ENCODE data around the gene PTBP1.
"Not testable (repeated sequence)": the region's sequence is repeated elsewhere in the genome, so short reads cannot be mapped to it uniquely, and the experiment has no call there.

The PTBP1 gene

DNA sequence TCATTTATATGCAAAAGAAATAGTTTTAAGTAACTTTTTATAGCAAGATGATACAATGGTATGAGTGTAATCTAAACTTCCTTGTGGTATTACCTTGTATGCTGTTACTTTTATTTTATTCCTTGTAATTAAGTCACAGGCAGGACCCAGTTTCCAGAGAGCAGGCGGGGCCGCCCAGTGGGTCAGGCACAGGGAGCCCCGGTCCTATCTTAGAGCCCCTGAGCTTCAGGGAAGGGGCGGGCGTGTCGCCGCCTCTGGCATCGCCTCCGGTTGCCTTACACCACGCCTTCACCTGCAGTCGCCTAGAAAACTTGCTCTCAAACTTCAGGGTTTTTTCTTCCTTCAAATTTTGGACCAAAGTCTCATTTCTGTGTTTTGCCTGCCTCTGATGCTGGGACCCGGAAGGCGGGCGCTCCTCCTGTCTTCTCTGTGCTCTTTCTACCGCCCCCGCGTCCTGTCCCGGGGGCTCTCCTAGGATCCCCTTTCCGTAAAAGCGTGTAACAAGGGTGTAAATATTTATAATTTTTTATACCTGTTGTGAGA lies 14.3 kb downstream of the PTBP1 start:
- no peak for DNase-seq

DNA sequence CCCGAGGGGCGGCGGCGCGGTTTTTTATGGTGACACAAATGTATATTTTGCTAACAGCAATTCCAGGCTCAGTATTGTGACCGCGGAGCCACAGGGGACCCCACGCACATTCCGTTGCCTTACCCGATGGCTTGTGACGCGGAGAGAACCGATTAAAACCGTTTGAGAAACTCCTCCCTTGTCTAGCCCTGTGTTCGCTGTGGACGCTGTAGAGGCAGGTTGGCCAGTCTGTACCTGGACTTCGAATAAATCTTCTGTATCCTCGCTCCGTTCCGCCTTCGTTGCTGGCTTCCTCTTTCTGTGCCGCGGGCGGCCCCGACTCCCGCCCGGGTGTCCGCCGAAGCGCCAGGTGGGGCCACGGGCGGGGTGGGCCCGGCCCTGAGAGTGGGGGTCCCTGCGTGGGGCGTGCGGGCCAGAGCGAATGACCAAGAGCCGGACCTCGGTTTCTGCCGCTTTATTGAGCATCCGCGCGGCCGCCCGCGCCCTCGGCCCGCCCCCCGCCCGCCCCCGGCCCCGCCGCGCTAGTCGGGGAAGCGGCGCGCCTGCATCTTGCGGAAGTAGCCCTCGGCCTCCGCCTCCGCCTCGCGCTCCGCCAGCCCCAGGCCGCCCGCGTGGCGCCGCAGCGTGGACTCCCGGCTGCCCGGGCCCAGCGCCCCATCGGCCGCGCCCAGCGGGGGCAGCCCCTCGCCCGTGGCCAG lies 14.9 kb downstream of the PTBP1 start:
- DNase-seq: no peak

DNA sequence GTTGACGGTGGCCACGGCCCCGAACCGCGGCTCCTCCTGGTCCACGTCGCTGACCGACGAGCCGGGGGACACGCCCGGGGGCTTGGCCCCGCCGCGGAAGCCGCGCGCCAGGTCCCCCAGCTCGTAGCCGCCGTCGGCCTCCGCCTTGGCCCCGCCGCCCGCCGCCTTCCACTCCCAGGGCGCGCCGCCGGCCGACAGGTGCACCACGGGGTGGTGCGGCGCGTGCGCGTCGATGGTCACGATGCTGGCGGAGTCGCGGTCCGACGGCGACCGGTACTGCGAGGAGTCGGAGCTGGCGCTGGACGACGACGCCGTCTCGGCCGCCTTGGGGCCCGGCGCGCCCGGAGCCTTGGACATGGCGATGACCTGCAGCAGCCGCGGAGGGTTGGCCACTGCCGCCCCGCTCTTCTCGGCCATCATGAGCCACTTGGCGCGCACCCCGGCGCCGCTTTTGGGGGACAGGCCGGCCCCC lies 15.5 kb downstream of the PTBP1 start:
- no peak for DNase-seq

DNA sequence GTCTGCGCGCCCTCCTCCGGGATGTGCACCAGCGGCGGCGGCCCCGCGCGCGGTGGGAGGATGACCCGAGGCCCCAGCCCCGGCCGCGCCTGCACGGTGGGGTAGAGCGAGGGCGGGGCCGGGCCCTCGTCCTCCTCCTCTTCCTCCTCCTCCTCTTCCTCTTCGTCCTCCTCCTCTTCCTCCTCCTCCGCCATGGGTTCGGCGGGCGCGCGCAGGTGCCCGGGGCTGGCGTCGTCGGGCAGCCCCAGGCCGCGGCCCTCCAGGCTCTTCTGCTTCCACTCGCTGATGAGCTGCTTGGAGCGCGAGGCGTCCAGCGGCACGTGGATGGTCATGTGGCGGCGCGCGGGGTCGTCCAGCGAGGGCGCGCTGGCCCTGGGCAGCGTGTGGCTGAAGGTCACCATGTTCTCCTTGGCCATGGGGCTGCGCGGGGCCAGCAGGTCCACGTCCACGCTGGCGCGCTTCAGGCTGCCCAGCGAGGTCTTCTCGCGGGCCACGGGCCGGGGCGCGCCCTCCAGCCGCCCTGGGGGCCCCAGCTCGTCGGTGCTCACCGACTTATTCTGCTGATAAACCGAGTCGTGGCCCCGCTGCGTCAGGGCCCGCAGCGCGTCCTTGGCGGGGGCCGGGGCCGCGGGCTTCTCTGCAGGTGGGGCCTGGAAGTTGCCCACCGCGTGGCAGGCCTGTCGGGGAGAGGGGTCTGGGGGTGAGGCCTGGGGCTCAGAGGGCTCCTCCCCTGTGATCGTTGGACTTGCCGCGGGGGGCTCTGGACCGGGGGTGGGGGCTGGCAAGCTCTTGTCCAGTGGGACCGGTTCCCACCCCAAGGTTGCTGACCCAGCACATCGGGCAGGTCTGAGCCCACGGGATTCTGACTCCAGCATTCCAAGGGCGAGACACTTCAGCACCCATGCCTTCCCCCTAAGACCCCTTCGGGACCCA lies 16.2 kb downstream of the PTBP1 start:
- DNase-seq: no peak

DNA sequence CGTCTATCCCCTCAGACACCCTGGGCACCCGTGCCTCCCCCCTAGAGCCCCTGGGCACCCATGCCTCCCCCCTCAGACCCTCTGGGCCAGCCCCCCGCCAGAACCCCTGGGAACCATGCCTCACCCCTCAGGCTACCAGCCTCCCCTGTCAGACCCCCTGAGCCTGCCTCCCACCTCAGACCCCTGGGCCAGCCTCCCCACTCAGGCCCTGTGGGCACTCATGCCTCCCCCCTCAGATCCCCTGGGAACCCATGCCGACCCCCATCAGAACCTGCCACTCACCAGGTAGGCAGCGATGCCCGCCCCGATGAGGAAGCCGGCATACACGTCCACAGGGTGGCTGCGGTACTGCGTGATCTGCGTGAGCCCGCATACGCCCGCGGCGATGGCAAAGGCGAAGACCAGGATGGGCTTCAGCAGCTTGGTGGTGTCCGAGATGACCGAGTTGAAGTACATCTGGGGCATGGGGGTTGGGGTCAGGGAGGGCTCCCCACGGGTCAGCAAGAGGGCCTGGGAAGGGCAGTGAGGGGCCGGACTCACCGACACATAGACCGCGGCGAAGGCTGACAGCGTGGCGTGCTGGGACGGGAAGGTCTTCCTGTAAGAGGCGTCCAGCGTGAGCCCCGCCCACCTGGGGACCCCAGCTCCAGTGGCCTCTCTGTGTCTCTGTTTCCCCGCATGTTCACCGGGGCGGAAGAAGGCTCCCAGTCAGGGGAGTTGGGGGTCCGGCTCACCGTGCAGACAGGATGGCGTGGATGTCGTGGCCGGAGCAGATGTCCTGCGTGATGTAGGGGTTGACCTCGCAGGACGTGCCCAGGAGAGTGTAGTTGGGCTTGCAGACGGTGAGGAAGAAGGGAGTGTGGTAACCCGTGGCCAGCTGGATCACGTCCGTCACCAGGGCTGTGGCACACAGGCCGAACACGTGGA lies 17.2 kb downstream of the PTBP1 start:
- DNase-seq: no peak

DNA sequence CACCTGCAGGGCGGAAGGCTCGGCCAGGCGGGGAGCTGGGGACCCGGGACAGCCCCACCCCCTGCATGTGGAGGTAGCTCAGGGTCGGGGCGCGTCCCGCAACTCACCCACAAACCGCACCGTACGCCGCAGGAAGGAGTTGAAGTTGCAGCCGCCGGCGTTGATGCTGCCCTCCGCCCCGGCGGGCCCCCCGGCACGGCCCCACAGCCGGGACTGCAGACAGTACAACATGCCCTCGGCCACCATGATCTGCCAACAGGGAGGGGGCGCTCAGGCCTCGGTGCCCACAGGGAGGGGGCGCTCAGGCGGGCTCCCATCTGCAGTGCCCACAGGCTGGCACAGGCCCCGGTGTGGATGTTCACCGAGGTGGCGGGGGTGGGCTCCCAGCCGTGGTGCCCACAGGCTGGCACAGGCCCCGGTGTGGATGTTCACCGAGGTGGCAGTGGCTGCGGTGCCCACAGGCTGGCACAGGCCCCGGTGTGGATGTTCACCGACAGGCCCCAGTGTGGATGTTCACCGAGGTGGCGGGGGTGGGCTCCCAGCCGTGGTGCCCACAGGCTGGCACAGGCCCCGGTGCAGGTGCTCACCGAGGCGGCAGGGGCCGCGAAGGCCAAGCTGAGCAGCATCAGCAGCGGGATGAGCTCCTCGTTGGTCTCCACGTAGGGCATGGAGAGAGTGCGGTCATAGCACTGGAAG lies 18.0 kb downstream of the PTBP1 start:
- DNase-seq: no peak

DNA sequence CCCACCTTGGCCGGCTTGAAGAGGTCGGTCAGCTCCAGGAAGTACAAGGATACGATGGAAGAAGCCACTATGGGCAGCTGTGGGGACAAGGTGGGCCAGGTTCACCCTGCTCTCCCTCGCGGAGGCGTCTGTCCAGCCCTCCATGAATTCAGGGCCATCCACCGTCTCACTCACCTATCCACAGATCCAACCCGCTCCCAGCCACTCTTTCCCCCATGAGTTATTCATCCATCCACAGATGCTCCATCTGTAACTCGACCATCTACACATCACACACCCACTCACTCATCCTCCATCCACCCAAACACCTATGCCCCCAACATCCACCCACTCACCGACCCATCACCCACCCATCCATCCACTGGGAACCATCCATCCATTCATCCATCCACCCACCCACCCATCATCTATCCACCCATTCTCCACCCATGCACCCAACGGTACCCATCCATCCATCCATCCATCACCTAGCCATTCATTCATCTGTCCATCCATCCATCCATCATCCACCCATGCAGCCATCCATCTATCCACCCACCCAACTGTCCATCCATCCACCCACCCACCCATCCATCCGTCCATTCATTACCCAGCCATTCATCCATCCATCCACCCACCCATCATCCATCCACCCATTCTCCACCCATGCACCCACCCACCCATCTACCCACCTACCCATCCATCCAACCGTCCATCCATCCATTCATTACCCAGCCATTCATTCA lies 18.7 kb downstream of the PTBP1 start:
- no peak for DNase-seq

DNA sequence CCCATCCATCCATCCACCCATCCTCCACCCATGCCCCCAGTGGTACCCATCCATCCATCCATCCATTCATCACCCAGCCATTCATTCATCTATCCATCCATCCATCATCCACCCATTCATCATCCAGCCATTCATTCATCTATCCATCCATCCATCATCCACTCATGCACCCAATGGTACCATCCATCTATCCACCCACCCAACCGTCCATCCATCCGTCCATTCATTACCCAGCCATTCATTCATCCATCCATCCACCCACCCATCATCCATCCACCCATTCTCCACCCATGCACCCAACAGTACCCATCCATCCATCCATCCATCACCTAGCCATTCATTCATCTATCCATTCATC lies 19.2 kb downstream of the PTBP1 start:
- DNase-seq: no peak

DNA sequence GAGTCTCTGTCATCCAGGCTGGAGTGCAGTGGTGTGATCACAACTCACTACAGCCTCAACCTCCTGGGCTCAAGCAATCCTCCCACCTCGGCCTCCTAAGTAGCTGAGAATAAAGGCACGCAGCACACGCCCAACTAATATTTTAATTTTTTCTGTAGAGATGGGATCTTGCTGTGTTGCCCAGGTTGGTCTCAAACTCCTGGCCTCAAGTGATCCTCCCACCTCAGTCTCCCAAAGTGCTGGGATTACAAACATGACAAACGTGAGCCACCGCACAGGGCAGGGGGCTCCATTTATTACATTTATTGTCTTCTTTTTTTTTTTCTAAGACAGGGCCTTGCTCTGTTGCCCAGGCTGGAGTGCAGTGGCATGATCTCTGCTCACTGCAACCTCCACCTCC lies 23.0 kb downstream of the PTBP1 start:
- DNase-seq: not testable (repeated sequence)

DNA sequence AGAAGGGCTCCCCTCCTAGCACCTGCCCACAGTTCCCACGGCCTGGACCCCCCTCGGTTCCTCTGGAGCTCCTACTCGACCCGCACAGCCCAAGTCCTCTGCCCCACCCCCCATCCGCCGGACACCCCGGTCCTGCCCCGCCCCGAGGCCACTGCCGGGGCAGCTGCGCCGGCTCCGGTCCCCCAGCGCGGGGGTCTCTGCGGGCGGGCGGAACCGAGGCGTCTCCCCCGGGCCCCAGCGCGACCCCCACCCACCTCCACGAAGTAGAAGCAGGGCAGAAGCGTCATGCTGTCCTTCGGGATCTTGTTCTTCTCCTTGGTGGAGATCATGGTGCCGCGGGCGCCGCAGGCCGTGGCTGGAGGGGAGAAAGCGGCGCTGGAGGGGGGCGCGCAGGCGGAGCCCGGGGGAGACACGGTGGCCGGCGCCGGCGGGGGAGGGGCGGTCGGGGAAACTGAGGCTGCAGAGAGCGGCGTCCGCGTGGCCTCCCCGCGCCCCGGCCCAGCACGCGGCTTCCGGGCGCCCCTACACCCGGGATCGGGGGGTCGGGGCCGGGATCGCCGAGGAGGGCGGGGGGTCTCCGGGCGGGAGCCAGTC lies 24.1 kb downstream of the PTBP1 start:
- no peak for DNase-seq

DNA sequence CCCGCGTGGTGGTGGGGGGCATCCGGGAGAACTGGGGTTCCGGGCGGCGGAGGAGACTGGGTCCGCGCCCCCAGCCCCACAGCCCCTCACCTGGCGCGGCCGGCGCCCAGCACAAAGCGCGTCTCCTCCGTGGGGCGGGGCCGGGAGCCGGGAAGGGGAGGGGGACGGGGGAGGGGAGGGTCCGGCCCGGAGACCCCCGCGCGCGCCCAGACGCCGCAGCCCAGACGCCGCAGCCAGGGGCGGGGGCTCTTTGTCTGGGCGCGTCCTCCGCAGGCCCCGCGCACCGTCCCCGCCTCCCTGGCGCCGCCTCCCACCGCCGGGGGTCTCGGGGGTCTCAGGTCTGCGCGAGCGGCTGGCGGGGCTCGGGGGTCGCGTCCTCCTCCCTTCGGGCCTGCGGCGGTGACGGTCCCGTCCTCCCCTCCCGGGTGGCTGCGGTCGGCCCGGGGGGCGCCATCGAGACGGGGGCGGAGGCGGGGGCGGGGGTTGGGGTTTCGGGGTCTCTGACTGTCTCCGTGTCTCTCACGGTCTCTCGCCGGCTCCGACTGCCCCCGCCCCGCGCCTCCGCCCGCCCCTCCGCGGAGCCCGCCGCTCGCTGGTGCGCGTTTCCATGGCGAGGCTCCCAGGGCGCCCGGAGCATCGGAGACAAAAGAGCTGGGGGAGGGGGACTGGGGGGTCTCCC lies 24.7 kb downstream of the PTBP1 start, which contains the start of gene PLPPR3:
PLPPR3 (minus strand) TSS at position 131 of the 679 bp plus-strand sequence. CDS start 396 bp downstream, outside the sequence.
- DNase-seq: no peak

DNA sequence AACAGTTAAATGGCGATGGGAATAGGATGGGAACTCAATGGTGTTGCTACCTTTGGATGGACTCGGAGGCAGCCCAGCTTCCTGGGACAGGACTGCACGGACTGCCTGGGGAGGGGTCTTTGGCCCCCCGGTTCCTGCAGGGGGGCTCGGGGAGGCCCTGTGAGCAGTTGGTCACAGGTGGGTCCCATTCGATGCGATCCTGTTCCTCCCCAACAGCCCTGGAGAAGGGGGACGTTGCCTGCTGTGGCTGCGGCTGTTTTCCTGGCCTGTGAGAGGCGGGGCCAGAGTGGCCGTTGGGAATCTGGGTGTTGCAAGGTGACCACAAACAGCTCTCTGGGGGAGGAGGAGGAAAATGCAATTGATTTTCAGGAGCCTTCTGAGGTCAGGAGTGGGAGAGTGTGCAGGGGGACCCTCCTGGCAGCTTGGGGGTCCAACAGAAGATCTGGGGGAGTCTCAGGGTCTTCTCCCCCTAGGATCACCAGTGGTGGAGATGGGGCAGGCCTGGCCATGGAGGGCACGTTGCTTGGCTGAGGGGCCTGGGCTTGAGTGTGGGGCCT lies 26.4 kb downstream of the PTBP1 start:
- DNase-seq: no peak

DNA sequence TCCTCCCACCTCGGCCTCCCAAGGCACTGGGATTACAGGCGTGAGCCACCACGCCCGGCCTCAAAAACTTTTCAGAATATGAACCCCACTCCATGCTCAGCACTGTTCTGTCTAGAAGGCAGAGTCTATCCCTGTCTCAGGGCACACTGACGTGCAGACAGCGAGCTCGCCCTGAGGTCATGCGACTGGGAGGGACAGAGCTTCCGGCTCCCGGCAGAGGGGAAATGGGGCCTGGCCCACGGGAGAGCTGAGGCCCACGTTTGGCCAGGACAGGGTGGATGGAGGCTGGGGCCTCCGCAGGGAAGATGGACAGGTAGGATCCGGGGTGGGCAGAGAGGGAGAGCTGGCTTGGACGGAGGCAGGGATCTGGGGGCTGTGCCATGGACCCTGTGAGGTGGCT lies 27.6 kb downstream of the PTBP1 start:
- DNase-seq: no peak

DNA sequence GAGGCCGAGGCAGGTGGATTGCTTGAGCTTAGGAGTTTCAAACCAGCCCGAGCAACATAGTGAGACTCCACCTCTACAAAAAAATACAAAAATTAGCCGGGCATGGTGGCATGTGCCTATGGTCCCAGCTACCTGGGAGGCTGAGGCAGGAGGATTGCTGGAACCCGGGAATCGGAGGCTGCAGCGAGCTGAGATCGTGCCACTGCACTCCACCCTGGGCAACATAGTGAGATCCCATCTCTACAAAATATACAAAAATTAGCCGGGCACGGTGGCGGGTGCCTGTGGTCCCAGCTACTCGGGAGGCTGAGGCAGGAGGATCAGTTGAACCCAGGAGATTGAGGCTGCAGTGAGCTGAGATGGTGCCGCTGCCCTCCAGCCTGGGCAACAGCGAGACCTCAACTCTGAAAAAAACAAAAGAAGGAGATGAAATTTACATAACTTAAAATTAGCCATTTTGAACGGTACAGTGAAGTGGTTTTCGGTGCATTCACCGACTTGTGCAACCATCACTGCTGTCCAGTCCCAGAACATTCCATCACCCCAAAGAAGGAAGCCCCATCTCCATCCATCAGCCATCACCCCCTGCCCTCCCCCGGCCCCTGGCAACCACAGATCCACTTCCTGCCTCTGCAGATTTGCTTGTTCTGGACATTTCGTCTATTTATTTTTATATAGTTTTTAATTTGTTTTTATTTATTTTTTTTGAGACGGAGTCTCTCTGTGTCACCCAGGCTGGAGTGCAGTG lies 28.8 kb downstream of the PTBP1 start:
- DNase-seq: no peak

DNA sequence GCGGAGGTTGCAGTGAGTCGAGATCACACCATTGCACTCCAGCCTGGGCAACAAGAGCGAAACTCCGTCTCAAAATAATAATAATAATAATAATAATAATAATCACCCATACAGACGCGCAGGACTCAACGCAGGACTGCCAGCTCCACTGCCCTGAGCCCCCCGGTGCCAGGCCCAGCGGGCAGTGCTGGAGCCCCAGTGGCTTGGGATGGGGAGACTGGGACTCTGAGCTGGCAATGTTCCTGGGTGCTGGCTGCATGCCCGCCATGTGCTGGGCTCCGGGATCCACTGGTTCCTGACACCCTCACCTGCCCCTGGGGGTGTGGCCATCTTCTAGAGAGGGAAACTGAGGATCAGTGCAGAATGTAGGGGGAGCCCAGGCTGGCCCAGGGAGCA lies 30.1 kb downstream of the PTBP1 start:
- no peak for DNase-seq

DNA sequence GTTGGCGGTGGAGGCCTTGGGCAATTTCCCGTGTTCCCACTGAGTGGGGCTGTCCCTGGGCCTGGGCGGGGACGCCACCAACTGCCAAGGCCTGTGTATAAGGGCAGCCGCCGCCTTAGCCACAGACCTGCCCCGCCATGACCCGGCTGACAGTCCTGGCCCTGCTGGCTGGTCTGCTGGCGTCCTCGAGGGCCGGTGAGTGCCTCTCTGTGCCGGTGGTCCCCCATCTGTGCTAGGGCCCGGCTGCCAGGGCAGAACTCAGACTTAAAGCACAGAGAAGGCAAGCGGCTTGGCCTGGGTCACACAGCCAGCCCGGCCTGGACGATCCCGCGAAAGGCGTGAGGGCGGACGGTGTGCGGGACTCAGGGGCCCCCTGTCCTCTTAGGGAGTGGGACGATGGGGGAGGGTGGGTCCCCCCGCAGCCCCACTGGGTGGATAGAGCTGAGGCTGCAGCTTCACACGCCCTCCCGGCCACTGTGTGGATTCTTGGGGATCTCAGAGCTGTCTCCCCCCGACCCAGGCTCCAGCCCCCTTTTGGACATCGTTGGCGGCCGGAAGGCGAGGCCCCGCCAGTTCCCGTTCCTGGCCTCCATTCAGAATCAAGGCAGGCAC lies 30.6 kb downstream of the PTBP1 start, which contains the start of gene AZU1:
AZU1 (plus strand) TSS at position 128 of the 612 bp plus-strand sequence; CDS start at position 138, 10 bp downstream.
- no peak for DNase-seq

DNA sequence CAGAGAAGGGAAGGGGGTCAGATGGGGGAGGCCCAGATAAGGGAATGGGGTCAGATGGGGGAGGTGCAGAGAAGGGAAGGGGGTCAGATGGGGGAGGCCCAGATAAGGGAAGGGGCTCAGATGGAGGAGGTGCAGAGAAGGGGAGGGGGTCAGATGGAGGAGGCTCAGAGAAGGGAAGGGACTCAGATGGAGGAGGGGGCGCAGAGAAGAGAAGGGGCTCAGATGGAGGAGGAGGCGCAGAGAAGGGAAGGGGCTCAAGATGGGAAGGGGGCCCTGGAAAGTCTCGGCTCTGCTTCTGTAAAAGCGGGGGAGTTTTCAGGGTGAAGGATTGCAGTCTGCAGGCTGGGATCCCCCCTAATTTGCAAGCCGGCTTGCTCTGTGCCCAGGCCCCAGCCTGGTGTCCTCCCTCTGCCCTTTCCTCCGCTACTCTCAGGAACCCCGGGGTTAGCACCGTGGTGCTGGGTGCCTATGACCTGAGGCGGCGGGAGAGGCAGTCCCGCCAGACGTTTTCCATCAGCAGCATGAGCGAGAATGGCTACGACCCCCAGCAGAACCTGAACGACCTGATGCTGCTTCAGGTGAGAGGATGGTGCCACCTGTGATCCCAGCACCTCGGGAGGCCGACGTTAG lies 32.0 kb downstream of the PTBP1 start:
- no peak for DNase-seq

All from NCI-H187 (cell line).